ENCODE results near the gene FAM47E.

GRCh38 chr4:76246852-76247251, 4.7 kb upstream of the FAM47E start:
- TF ChIP-seq CTCF (IDR thresholded peaks at IDR 0.05; ENCODE audit: borderline replicate concordance, extremely low read depth, low read length, poor library complexity, severe bottlenecking) (no peak), EZH2 (IDR thresholded peaks at IDR 0.05; ENCODE audit: borderline replicate concordance, low read depth, low read length, severe bottlenecking) (no peak)

Measured in DND-41 (cell line).